ENCODE data around the gene NEK3. TPM values are rescaled to one million over a fixed set of nuclear protein-coding genes. Genes with fewer than 3 reads are reported as not detected.
"Not testable (repeated sequence)": the region's sequence is repeated elsewhere in the genome, so short reads cannot be mapped to it uniquely, and the experiment has no call there.

The NEK3 gene
- total and polyA plus RNA-seq, 2 of the 4 experiments (the other 2 are of a cell fraction): 3.6 to 9.2 TPM

- ATAC-seq (ENCODE audit: low read depth) (peak; percentile 91), DNase-seq (peak; percentile 86)
- H3K4me2 ChIP-seq (ENCODE audit: low read depth, low read length): no peak overlapping the region
- H3K9me1 ChIP-seq (ENCODE audit: insufficient read depth, low read length): no peaks in the 10 kb centered on the region
- BruUV-seq (replicated peaks): no TSS peak
- H3K9me3 ChIP-seq (ENCODE audit: control insufficient read depth, insufficient read depth, low read length): no peaks in the 10 kb centered on the region
- no peak overlapping the region for H3K56ac ChIP-seq (ENCODE audit: extremely low read depth, insufficient read depth, low read length)
- peaks cover 3% of the 10 kb centered on the region for H3K27me3 ChIP-seq (ENCODE audit: control insufficient read depth, insufficient read depth, low read length)
- no peak overlapping the region for H4K8ac ChIP-seq (ENCODE audit: low read depth in 2 of 2, low read length in 2 of 2)
- H2AK5ac ChIP-seq (ENCODE audit: low read depth, low read length): no peak overlapping the region
- no peaks in the 10 kb centered on the region for H3K4me1 ChIP-seq (ENCODE audit: control insufficient read depth, insufficient read depth, low read length)
- dilution Hi-C loops (cut with HindIII; ENCODE audit: low sequenced_read_pairs, unreplicated experiment) (no loop called here), in situ Hi-C loops (cut with MboI; ENCODE audit: low sequenced_read_pairs) (no loop called here), intact Hi-C loops (cut with micrococcal nuclease) (no loop called here)
- H4K91ac ChIP-seq (ENCODE audit: insufficient read depth, low read depth, low read length): no peak overlapping the region
- H2BK15ac ChIP-seq (ENCODE audit: low read depth, low read length): no peak overlapping the region
- H3K27ac ChIP-seq (ENCODE audit: insufficient read depth, low read length): no peak overlapping the region
- H2BK120ac ChIP-seq (ENCODE audit: low read depth, low read length): no peak overlapping the region
- no peak overlapping the region for H2AFZ ChIP-seq (replicated peaks; ENCODE audit: low read length, poor library complexity)
- TF ChIP-seq POLR2A (IDR thresholded peaks at IDR 0.05; ENCODE audit: low read depth, low read length) (no peak), MXI1 (IDR thresholded peaks at IDR 0.05; ENCODE audit: borderline replicate concordance, low read depth, low read length) (0 out of 2 replicates have a peak, but pooled peaks have one; percentile 39), RFX5 (IDR thresholded peaks at IDR 0.05; ENCODE audit: low read depth, low read length) (no peak), SMC3 (IDR thresholded peaks at IDR 0.05; ENCODE audit: low read depth, low read length) (no peak), FOS (IDR thresholded peaks at IDR 0.05; ENCODE audit: low read depth, low read length) (no peak; the same call in 1 of the 2 replicates)
- TF ChIP-seq, protein P1, sequence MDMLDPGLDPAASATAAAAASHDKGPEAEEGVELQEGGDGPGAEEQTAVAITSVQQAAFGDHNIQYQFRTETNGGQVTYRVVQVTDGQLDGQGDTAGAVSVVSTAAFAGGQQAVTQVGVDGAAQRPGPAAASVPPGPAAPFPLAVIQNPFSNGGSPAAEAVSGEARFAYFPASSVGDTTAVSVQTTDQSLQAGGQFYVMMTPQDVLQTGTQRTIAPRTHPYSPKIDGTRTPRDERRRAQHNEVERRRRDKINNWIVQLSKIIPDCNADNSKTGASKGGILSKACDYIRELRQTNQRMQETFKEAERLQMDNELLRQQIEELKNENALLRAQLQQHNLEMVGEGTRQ (IDR thresholded peaks at IDR 0.05; ENCODE audit: low read depth, low read length): no peak
- H3K9ac ChIP-seq (ENCODE audit: low read depth, low read length): no peak overlapping the region
- no peaks in the 10 kb centered on the region for H4K20me1 ChIP-seq (ENCODE audit: insufficient read depth, low read length)
- no peak overlapping the region for H4K5ac ChIP-seq (ENCODE audit: low read depth, low read length)
- H2AK9ac ChIP-seq (replicated peaks; ENCODE audit: low read depth, low read length, poor library complexity): no peak overlapping the region
- H3K14ac ChIP-seq (replicated peaks; ENCODE audit: low read depth, low read length): no peak overlapping the region
- H2BK20ac ChIP-seq (ENCODE audit: low read depth, low read length): no peak overlapping the region
- H3K18ac ChIP-seq (ENCODE audit: low read depth, low read length): no peak overlapping the region
- no peaks in the 10 kb centered on the region for H3K79me1 ChIP-seq (ENCODE audit: low read depth in 1 of 2, low read length in 2 of 2)
- no peak overlapping the region for H2BK5ac ChIP-seq (ENCODE audit: low read depth, low read length, poor library complexity, severe bottlenecking)
- ChIA-PET POLR2A (ENCODE audit: unreplicated experiment) (no interaction called here), CTCF (interaction anchor here (1.4 kb wide), 1 partner anchor 57 kb away, joined by 3 read pairs; no protein-coding TSS in a partner anchor)
- no peak overlapping the region for H3K4ac ChIP-seq (ENCODE audit: low read depth, low read length)
- no peak overlapping the region for H3K23ac ChIP-seq (ENCODE audit: low read depth, low read length)
- no peak overlapping the region for H3K4me3 ChIP-seq (ENCODE audit: insufficient read depth, low read depth, low read length)
- no peaks in the 10 kb centered on the region for H3K36me3 ChIP-seq (ENCODE audit: control insufficient read depth, insufficient read depth, low read length)
- WGBS, 2 experiments (ENCODE audit: extremely low coverage in 2 of 2, insufficient read length in 1 of 2): no CpG with 5 or more reads among the region's 2 CpGs
Measured at GRCh38 chr13:52085421-52085820, 74.0 kb downstream of the NEK3 start.

- intact Hi-C loops (cut with micrococcal nuclease); BruUV-seq (replicated peaks); DNase-seq; H3K4me3 ChIP-seq (ENCODE audit: insufficient read depth, low read depth, low read length); H3K36me3 ChIP-seq (ENCODE audit: control insufficient read depth, insufficient read depth, low read length); H2AK9ac ChIP-seq (replicated peaks; ENCODE audit: low read depth, low read length, poor library complexity); H3K79me1 ChIP-seq (ENCODE audit: low read depth in 1 of 2, low read length in 2 of 2); H4K8ac ChIP-seq (ENCODE audit: low read depth in 2 of 2, low read length in 2 of 2); H3K27me3 ChIP-seq (ENCODE audit: control insufficient read depth, insufficient read depth, low read length); dilution Hi-C loops (cut with HindIII; ENCODE audit: low sequenced_read_pairs, unreplicated experiment); H3K9ac ChIP-seq (ENCODE audit: low read depth, low read length); H4K91ac ChIP-seq (ENCODE audit: insufficient read depth, low read depth, low read length); H3K4me1 ChIP-seq (ENCODE audit: control insufficient read depth, insufficient read depth, low read length); H3K56ac ChIP-seq (ENCODE audit: extremely low read depth, insufficient read depth, low read length); H3K14ac ChIP-seq (replicated peaks; ENCODE audit: low read depth, low read length); H2AFZ ChIP-seq (replicated peaks; ENCODE audit: low read length, poor library complexity); H3K27ac ChIP-seq (ENCODE audit: insufficient read depth, low read length); H2AK5ac ChIP-seq (ENCODE audit: low read depth, low read length); H3K9me3 ChIP-seq (ENCODE audit: control insufficient read depth, insufficient read depth, low read length); H3K23ac ChIP-seq (ENCODE audit: low read depth, low read length); in situ Hi-C loops (cut with MboI; ENCODE audit: low sequenced_read_pairs); H3K4ac ChIP-seq (ENCODE audit: low read depth, low read length); POLR2A ChIA-PET (ENCODE audit: unreplicated experiment); H3K9me1 ChIP-seq (ENCODE audit: insufficient read depth, low read length); H2BK5ac ChIP-seq (ENCODE audit: low read depth, low read length, poor library complexity, severe bottlenecking); H2BK15ac ChIP-seq (ENCODE audit: low read depth, low read length); ATAC-seq (ENCODE audit: low read depth); H2BK20ac ChIP-seq (ENCODE audit: low read depth, low read length); H3K4me2 ChIP-seq (ENCODE audit: low read depth, low read length); H2BK120ac ChIP-seq (ENCODE audit: low read depth, low read length); H3K18ac ChIP-seq (ENCODE audit: low read depth, low read length); H4K5ac ChIP-seq (ENCODE audit: low read depth, low read length); H4K20me1 ChIP-seq (ENCODE audit: insufficient read depth, low read length): not testable (repeated sequence)
- WGBS, 2 experiments (ENCODE audit: extremely low coverage in 2 of 2, insufficient read length in 1 of 2): no CpG with 5 or more reads among the region's 3 CpGs
- CTCF ChIA-PET: interaction anchor here (1.4 kb wide), 1 partner anchor 57 kb away, joined by 3 read pairs; no protein-coding TSS in a partner anchor
Measured at GRCh38 chr13:52084981-52085380, 74.4 kb downstream of the NEK3 start.
